Esophagus squamous epithelium (tissue), 5 donors: Measurements from ENCODE around the gene SPDL1. TPM values are rescaled to one million over a fixed set of nuclear protein-coding genes. Genes with fewer than 3 reads are reported as not detected.
"Not testable (repeated sequence)": the region's sequence is repeated elsewhere in the genome, so short reads cannot be mapped to it uniquely, and the experiment has no call there.

Source experiments
- DNase-seq: peaks from one replicate; lab custom pipeline; 2025; lab: John Stamatoyannopoulos, UW
- H3K27ac ChIP-seq, 4 donors: fragments of 200-600 bp; sonication (generic); one replicate each; pipeline ENCODE4 v1.5.1; 2016 to 2019; ENCODE audit warnings: mild to moderate bottlenecking in 1 of 4
- H3K27me3 ChIP-seq, 4 donors: fragments of 200-600 bp; sonication (generic); 1 replicate in 3 of 4; 2 replicates in 1 of 4; pipeline versions ENCODE4 v1.5.1 to v1.6.0; 2017 to 2021; ENCODE audit warnings: antibody characterized with exemption in 1 of 4
- H3K36me3 ChIP-seq, 3 donors: fragments of 200-600 bp; sonication (generic); one replicate each; pipeline ENCODE4 v1.5.1; 2016 to 2019
- H3K4me1 ChIP-seq, 3 donors: fragments of 200-600 bp; sonication (generic); one replicate each; pipeline ENCODE4 v1.5.1; 2017 to 2019
- H3K4me3 ChIP-seq, 4 donors: fragments of 200-600 bp; sonication (generic); 1 replicate in 3 of 4; 2 replicates in 1 of 4; pipeline ENCODE4 v1.5.1; 2016 to 2019; ENCODE audit warnings: mild to moderate bottlenecking in 2 of 4, moderate library complexity in 1 of 4
- H3K9me3 ChIP-seq, 3 donors: fragments of 200-600 bp; sonication (generic); one replicate each; pipeline ENCODE4 v1.5.1; 2016 to 2019
- CTCF ChIP-seq, 6 experiments: fragments of 450-650 bp in 4 of 6; fragments of 200-600 bp in 2 of 6; sonication (generic) in 2 of 6; IDR thresholded peaks; one replicate each; pipeline ENCODE4 v1.5.1; 2016 to 2019; ENCODE audit warnings: antibody characterized with exemption in 6 of 6, mild to moderate bottlenecking in 4 of 6, moderate library complexity in 4 of 6
- POLR2A ChIP-seq, 4 donors: fragments of 450-650 bp; IDR thresholded peaks; one replicate each; pipeline ENCODE4 v1.6.1; 2017; ENCODE audit warnings: antibody characterized with exemption in 4 of 4, mild to moderate bottlenecking in 4 of 4, moderate library complexity in 3 of 4
- WGBS, 2 donors: methylation state at CpG; one replicate each; pipeline ENCODE4 v1.1.5; 2018; 5-methylcytosine and 5-hydroxymethylcytosine counted together
- intact Hi-C: fragments of 100-400 bp; cut with DNase I; formaldehyde crosslinking; loops from one replicate; pipeline ENCODE4 v1.15.0; 2022
- total RNA-seq, 4 donors: library from RNA; depleted of rRNA; stranded (reverse); fragments of >200 nt; gene quantifications; one replicate each; pipeline ENCODE4 v1.1.0, GENCODE V29; 2016
- donor health status: DM: yes; HTN: yes; CAD: no.

SPDL1 gene
- total RNA-seq, 4 donors from 2014 or later, result 4.9 to 26.1 (median 11.2) TPM

GRCh38 chr5:169615561-169615960 lies 32.0 kb downstream of the SPDL1 start:
- Histone ChIP-seq H3K9me3 (no peaks in the 10 kb centered on the region), H3K27me3 (no peaks in the 10 kb centered on the region), H3K36me3 (no peaks in the 10 kb centered on the region), H3K4me1 (no peaks in the 10 kb centered on the region), H3K27ac (no peak overlapping the region), H3K4me3 (no peak overlapping the region)
- intact Hi-C loops, result no loop called here
- no peak for DNase-seq
- TF ChIP-seq CTCF (IDR thresholded peaks at IDR 0.05) (no peak), POLR2A (IDR thresholded peaks at IDR 0.05) (no peak)
- 45 to 84% methylated on average over 1 of the region's 1 CpG for WGBS, 2 donors

- WGBS, 2 donors, result 85 to 95% methylated on average over 2 of the region's 2 CpGs
- H3K4me1 ChIP-seq, H3K9me3 ChIP-seq, H3K4me3 ChIP-seq, H3K36me3 ChIP-seq, H3K27me3 ChIP-seq, intact Hi-C loops, DNase-seq, H3K27ac ChIP-seq: not testable (repeated sequence)
Observed at GRCh38 chr5:169624307-169624706, 40.7 kb downstream of the SPDL1 start.

- WGBS, 2 donors, result 75 to 90% methylated on average over 1 of the region's 1 CpG
- H3K36me3 ChIP-seq, result no peaks in the 10 kb centered on the region
- no peak overlapping the region for H3K27ac ChIP-seq
- no peaks in the 10 kb centered on the region for H3K9me3 ChIP-seq
- no peaks in the 10 kb centered on the region for H3K4me1 ChIP-seq
- TF ChIP-seq CTCF (IDR thresholded peaks at IDR 0.05) (no peak), POLR2A (IDR thresholded peaks at IDR 0.05) (no peak)
- H3K4me3 ChIP-seq, result no peak overlapping the region
- intact Hi-C loops, result no loop called here
- no peak for DNase-seq
- H3K27me3 ChIP-seq, result no peaks in the 10 kb centered on the region
Observed at GRCh38 chr5:169626779-169627178, 43.2 kb downstream of the SPDL1 start.

- Histone ChIP-seq H3K27ac (no peak overlapping the region), H3K36me3 (no peaks in the 10 kb centered on the region), H3K4me1 (no peaks in the 10 kb centered on the region), H3K9me3 (no peaks in the 10 kb centered on the region), H3K27me3 (no peaks in the 10 kb centered on the region), H3K4me3 (no peak overlapping the region)
- 64 to 67% methylated on average over 3 of the region's 3 CpGs for WGBS, 2 donors
- intact Hi-C loops, result no loop called here
- no peak for DNase-seq
- TF ChIP-seq CTCF (IDR thresholded peaks at IDR 0.05) (no peak), POLR2A (IDR thresholded peaks at IDR 0.05) (no peak)
Observed at GRCh38 chr5:169627551-169627950, 44.0 kb downstream of the SPDL1 start.

- intact Hi-C loops, result no loop called here
- H3K9me3 ChIP-seq, result no peaks in the 10 kb centered on the region
Observed at GRCh38 chr5:169628892-169629291, 45.3 kb downstream of the SPDL1 start.

More at GRCh38 chr5:169628892-169629291, 45.3 kb downstream of the SPDL1 start:
- WGBS, 2 donors, result 71 to 92% methylated on average over 2 of the region's 2 CpGs
- Histone ChIP-seq H3K27me3 (no peaks in the 10 kb centered on the region), H3K27ac (no peak overlapping the region), H3K4me1 (no peaks in the 10 kb centered on the region), H3K36me3 (no peaks in the 10 kb centered on the region), H3K4me3 (no peak overlapping the region)
- TF ChIP-seq CTCF (IDR thresholded peaks at IDR 0.05), result no peak
- TF ChIP-seq POLR2A (IDR thresholded peaks at IDR 0.05), result no peak
- no peak for DNase-seq
